Epithelial cell of prostate (primary cell): ENCODE data around the gene CTXND2.
"Not testable (repeated sequence)": the region's sequence is repeated elsewhere in the genome, so short reads cannot be mapped to it uniquely, and the experiment has no call there.

ENCODE experiments used
- DNase-seq: peaks from one replicate; pipeline ENCODE4 v3.0.0-alpha.2; 2011; ENCODE audit warnings: low read depth, low spot score
- H3K27ac ChIP-seq: fragments of 450-650 bp; 2 replicates; pipeline ENCODE4 v1.5.1; 2017; ENCODE audit warnings: mild to moderate bottlenecking

The CTXND2 gene

GRCh38 chr1:150888727-150889126, 1.8 kb downstream of the CTXND2 start:
- DNase-seq: no peak
- no peak overlapping the region for H3K27ac ChIP-seq

- no peak for DNase-seq
- no peak overlapping the region for H3K27ac ChIP-seq
Measured at GRCh38 chr1:150890033-150890416, 3.1 kb downstream of the CTXND2 start.

DNA sequence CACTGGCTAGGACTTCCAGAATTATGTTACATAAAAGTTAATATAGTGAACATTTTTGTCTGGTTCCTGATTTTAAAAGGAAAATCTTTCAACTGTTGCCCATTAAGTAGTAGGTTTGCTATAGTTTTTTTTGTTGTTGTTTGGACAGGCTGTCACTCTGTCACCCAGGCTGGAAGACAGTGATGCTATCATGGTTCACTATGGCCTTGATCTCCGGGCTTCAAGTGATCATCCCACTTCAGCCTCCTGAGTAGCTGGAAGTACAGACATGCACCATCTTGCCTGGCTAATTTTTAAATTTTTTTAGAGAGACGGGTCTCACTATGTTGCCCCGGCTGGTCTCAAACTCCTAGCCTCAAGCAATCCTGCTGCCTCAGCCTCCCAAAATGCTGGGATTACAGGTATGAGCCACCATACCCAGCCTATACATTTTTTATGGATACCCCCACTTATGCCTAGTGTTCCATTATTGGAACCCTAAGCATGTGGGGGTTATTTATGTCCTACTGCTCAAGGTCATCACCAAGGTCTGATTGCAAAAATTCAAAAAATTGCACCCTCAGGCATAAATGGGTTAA, 6.5 kb downstream of the CTXND2 start:
- H3K27ac ChIP-seq: no peak overlapping the region

DNA sequence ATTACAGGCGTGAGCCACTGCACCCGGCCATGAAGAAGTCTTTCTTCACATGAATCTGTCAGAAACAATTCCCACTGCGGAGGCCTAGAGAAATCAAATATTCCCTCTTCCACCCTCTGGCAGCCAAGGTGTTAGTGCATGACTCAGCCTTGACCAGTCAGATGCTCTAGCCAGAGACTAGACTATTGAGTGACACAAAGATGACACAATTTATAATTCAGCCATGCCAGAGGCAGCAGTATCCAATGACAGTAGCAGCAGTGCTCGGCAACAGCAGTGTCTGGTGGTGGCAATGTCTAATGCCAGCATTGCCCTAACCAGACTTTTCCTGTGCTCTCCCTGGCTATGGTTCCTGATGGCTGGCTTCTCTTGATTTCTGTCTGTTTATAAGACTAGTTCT, 8.7 kb downstream of the CTXND2 start:
- no peak overlapping the region for H3K27ac ChIP-seq
- peak; percentile 8 for DNase-seq

More for the DNA sequence above, 6.5 kb downstream of the CTXND2 start:
- no peak for DNase-seq

DNA sequence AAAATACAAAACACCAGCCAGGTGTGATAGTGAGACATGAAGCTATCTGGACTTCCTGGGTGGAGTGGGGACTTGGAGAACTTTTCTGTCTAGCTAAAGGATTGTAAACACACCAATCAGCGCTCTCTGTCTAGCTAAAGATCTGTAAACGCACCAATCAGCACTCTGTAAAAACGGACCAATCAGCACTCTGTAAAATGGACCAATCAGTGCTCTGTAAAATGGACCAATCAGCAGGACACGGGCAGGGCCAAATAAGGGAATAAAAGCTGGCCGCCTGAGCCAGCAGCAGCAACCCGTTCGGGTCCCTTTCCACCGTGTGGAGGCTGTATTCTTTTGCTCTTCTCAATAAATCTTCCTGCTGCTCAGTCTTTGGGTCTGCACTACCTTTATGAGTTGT, 12.9 kb downstream of the CTXND2 start:
- DNase-seq, H3K27ac ChIP-seq: not testable (repeated sequence)

- no peak for DNase-seq
- no peak overlapping the region for H3K27ac ChIP-seq
Measured at GRCh38 chr1:150902346-150902745, 15.4 kb downstream of the CTXND2 start.

DNA sequence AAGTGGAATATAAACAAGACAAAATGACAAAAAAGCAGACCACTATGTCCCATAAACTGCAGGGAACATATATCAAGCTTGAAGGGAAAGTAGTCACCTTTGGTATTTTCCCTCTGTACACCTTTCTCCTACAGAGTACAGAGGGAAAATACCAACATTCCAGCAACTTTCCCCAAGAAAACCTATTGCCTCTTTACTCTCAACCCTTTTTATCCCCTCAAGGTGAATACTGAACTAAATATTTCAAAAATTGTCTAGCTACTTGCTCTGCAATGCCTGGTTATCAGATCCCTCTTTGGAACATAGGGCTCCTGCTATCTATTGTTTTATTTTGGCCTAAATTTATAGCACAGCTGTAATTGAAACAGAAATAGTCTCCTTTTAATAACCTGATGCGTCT, 15.8 kb downstream of the CTXND2 start:
- no peak for DNase-seq
- no peak overlapping the region for H3K27ac ChIP-seq

GRCh38 chr1:150905301-150905700, 18.4 kb downstream of the CTXND2 start:
- H3K27ac ChIP-seq: no peak overlapping the region
- DNase-seq: no peak

DNA sequence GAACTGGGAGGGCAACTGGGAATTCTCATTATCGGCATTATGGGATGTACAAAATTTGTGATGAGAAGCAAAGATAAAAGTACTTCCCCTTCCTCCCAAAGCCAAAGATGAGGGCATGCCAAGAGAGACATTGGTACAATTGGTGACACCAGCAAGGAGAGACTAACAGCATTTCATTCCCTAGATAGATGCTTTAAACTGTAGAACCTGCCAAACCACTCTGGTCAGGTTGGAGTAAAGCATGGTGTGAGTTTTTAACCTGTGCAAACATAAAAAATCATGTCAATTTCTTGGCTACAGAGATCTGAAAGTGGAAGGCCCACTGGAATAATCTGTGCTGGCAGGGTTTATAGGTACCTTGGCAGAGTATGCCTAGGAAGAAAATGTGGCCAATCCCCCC, 19.4 kb downstream of the CTXND2 start:
- no peak for DNase-seq
- no peak overlapping the region for H3K27ac ChIP-seq

- no peak for DNase-seq
- no peak overlapping the region for H3K27ac ChIP-seq
Measured at GRCh38 chr1:150906813-150907212, 19.9 kb downstream of the CTXND2 start.

DNA sequence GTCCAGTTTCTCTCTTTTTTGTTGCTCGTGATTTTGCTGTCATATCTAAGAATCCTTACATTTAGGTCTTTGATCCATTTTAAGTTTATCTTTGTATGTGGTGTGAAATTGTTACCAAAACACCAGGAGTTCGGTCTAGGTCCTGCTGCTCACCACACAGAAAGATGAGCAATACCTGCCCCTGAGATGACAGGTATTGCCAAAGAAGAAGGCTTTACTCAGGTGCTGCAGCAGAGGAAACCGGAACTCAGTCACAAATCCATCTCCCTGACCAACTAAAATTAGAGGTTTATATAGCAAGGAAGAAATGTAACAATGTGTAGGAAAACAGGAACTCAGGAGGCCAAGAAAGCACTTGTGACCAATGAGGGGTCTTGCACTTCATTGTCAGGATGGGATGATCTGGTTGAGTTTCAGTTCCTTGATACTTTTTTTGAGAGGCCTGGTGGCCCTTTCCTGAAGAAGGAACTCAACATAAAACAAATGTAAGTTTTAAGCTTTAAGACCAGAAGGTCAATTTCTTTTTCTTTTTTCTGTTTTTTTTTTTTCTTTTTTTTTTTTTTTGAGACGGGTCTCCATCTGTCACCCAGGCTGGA, 22.7 kb downstream of the CTXND2 start:
- DNase-seq: no peak
- H3K27ac ChIP-seq: no peak overlapping the region

DNA sequence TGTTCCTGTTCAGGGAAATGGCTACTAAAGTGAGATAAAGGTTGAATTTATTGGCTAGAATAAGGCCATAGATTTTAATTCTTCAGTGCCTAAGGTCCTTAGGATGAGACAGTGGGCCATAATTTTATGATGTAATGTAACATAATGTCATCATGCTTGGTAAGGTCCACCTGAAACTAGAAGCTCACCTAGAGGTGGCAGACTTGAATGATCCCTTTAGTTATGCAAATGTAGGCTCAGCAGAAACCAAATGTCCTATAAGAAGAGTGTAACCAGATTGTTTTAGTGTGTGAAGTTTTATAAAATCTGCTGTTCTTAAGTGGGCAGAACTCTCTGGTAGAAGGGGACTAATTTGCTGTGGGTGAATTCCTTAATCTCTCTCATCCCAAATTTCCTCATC, 25.7 kb downstream of the CTXND2 start:
- DNase-seq: no peak
- no peak overlapping the region for H3K27ac ChIP-seq

GRCh38 chr1:150917387-150917786, 30.5 kb downstream of the CTXND2 start:
- no peak for DNase-seq

DNA sequence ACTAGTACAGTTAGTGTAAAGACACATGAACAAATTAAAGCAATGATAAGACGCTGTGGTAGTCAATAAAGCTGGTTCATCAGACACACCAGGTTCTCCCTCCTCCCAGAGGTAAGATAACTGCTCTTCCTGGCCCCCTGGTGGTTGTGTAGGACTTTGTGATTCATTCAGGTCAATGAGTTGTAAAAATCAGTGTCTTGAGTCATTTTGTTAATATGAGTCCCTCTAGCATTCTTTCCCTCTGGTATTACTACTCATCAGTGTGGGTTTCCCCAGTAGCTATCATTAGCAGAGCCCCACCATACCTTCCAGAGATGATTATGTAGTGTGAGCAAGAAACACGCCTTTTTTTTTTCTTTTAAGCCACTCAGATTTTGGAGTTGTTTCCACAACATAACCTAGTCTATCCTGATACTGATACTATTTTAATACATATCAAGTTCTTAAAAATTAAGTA, 35.6 kb downstream of the CTXND2 start:
- H3K27ac ChIP-seq: peak overlapping the region; percentile 35
- DNase-seq: peak; percentile 77

More at GRCh38 chr1:150917387-150917786, 30.5 kb downstream of the CTXND2 start:
- no peak overlapping the region for H3K27ac ChIP-seq

- peak overlapping the region; percentile 71 for H3K27ac ChIP-seq
- DNase-seq: no peak
Measured at GRCh38 chr1:150925080-150925479, 38.1 kb downstream of the CTXND2 start.

DNA sequence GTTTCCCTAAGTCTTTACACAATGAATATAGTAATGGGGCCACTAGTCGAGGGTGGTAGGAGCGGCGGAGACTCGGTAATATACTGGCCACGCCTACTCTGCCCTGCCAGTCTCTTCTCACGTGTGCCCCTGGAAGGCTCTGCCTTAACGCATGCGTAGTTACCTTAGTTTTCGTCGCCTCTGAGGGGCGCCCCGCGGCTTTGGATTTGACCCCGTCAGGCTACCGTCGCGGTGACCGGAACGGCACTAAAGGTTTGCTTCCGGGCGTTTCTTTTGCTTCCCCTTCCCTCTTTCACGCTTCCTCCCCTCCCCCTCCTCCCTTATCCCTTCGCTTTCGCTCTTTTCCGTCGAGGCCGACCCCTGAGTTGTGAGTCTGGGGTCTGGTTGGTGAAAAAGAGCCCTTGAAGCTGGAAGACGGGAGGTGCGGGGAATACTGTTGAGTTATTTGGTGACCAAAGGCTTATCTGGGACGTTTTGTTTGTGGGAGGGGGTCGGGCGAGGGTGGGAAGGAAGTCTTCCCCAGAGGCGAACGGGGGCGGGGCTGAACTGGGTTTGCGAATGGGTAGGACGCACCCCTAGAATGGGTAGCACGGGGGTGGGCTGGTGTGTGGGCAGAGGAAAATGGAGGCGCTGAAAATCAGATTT, 39.3 kb downstream of the CTXND2 start, which contains the start of gene SETDB1:
Gene SETDB1, plus strand, starts transcription at position 267 of the 645 bp plus-strand sequence. CDS start 1,352 bp downstream, outside the sequence.
- peak; percentile 64 for DNase-seq
- H3K27ac ChIP-seq: peak within 1 kb of the TSS; percentile 71

DNA sequence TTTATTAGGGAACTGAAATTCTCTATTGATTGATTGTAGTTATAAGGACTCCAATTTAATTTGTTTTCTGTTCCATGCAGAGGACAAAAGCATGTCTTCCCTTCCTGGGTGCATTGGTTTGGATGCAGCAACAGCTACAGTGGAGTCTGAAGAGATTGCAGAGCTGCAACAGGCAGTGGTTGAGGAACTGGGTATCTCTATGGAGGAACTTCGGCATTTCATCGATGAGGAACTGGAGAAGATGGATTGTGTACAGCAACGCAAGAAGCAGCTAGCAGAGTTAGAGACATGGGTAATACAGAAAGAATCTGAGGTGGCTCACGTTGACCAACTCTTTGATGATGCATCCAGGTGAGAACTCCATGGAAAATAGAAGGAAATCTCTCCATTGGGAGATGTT, 40.7 kb downstream of the CTXND2 start:
- H3K27ac ChIP-seq: no peak overlapping the region
- no peak for DNase-seq

DNA sequence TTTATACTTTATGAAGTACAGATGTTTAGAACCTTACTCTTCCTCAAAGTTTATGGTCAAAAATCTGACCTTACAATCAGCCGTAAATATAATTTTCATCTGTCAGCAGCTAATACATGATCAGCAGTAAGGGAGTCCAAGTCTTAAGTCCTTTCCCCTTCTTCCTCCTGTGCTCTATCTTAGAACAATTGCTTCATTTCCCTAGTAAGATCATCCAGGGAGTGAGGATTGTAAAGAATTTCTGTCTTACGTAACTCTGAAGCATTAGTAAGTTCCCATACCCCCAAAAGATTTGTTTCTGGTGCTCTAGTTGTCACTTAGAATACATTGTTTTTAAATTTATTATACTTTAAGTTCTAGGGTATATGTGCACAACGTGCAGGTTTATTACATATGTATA, 41.4 kb downstream of the CTXND2 start:
- no peak overlapping the region for H3K27ac ChIP-seq
- DNase-seq: no peak

GRCh38 chr1:150928775-150929174, 41.8 kb downstream of the CTXND2 start:
- not testable (repeated sequence) for H3K27ac ChIP-seq, DNase-seq

- no peak overlapping the region for H3K27ac ChIP-seq
- no peak for DNase-seq
Measured at GRCh38 chr1:150931773-150932172, 44.8 kb downstream of the CTXND2 start.

DNA sequence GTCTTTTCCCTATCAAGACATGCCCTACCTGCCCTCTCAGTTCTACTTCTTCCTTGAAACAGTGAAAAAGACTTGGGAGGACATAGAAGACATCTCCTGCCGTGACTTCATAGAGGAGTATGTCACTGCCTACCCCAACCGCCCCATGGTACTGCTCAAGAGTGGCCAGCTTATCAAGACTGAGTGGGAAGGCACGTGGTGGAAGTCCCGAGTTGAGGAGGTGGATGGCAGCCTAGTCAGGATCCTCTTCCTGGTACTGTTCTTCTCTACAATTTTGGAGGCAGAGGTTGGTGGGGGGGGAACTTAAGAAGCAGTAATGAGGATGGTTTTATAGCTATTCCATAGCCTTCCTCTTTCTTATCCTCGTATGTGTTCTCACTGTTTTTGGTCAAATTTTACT, 57.9 kb downstream of the CTXND2 start:
- H3K27ac ChIP-seq: no peak overlapping the region
- no peak for DNase-seq

DNA sequence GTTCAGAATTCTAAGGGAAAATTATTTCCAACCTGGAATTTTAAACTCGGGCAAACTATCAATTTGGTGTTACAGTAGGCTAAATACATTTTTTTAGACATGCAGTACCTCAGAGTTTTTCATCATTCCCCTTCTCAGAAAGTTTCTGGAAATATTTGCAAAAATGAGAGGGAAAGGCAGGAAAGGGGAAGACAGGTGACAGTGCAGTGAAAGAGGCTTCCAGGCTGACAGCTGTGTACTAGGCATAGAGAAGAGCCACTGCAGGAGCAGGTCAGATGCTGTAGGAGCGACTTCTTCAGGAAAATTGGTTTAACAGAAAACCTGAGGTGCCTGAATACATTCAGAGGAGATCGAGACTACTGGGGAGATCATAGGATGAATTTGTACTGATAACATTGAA, 67.8 kb downstream of the CTXND2 start:
- no peak overlapping the region for H3K27ac ChIP-seq
- DNase-seq: no peak
